GM21367 (cell line): ENCODE results near the gene MCU.

Experiments used
- ATAC-seq: cut with Tn5 transposase; IDR thresholded peaks from one replicate; pipeline ENCODE4 v1.9.1; 2021; ENCODE audit not compliant: unreplicated experiment

Gene MCU

GRCh38 chr10:72928798-72929197 is 236.9 kb downstream of the MCU start:
- ATAC-seq, result no peak

- ATAC-seq, result no peak
Measured at GRCh38 chr10:72930276-72930675, 238.3 kb downstream of the MCU start.

GRCh38 chr10:72932259-72933015 is 240.5 kb downstream of the MCU start:
- ATAC-seq, result no peak

- ATAC-seq, result no peak
Measured at GRCh38 chr10:72935361-72935760, 243.4 kb downstream of the MCU start.
